K562 (cell line): ENCODE data around the gene KRTAP6-2. TPM values are rescaled to one million over a fixed set of nuclear protein-coding genes. Genes with fewer than 3 reads are reported as not detected.

ENCODE experiments used
- ATAC-seq: fragments of 200-7000 bp; cut with Tn5 transposase; 3 replicates; pipeline ENCODE4 v1.9.1; 2020; ENCODE audit warnings: moderate library complexity
- BruUV-seq: library from RNA; stranded (reverse); fragments of 400-500 nt; replicated peaks from 2 replicates; lab custom pipeline; 2021; lab: Mats Ljungman, UMichigan
- CTCF ChIA-PET: fragments of 300-600 bp; formaldehyde crosslinking; extraction: SDS; loops from one replicate; lab custom pipeline; 2021; ENCODE audit warnings: low intra/inter-chr PET ratio; lab: Yijun Ruan, JAX
- POLR2A ChIA-PET: fragments of 300-600, 350-650 bp; sonication (Branson Sonifier 250); formaldehyde crosslinking; extraction: SDS; loops from one replicate; lab custom pipeline; 2021; ENCODE audit warnings: antibody characterized with exemption, inconsistent platforms; lab: Yijun Ruan, JAX
- DNase-seq, 4 experiments: peaks; one replicate each; pipeline versions ENCODE4 v3.0.0 to v3.0.0-alpha.2; 2011 to 2018; ENCODE audit warnings: low spot score in 3 of 4, mixed read lengths in 3 of 4; ENCODE audit errors: extremely low read depth in 1 of 4
- FAIRE-seq: peaks from 2 replicates; lab custom pipeline; 2011; peaks lifted over from hg19 to GRCh38; lab: Jason Lieb, UNC
- H2AFZ ChIP-seq: 2 replicates; pipeline ENCODE4 v1.6.0; 2011; ENCODE audit warnings: low read depth, low read length, control low read depth, inconsistent platforms
- H3K27ac ChIP-seq: fragments of 200-600 bp; 3 replicates; pipeline ENCODE4 v1.8.0; 2011; ENCODE audit warnings: low read depth, mild to moderate bottlenecking, control low read depth, inconsistent platforms, low read length, moderate library complexity, mixed read lengths; ENCODE audit errors: extremely low read depth
- H3K27me3 ChIP-seq, 2 experiments: fragments of 300-600 bp in 1 of 2; 2 replicates in 1 of 2; 3 replicates in 1 of 2; pipeline versions ENCODE4 v1.6.0 to v1.8.0; 2011; ENCODE audit warnings: inconsistent platforms in 2 of 2, low read length in 2 of 2, mild to moderate bottlenecking in 1 of 2, mixed read lengths in 1 of 2, moderate library complexity in 1 of 2; ENCODE audit not compliant: control insufficient read depth in 2 of 2, insufficient read depth in 2 of 2
- H3K36me3 ChIP-seq: fragments of 300-600 bp; 3 replicates; pipeline ENCODE4 v1.8.0; 2011; ENCODE audit warnings: mild to moderate bottlenecking, low read length, inconsistent platforms; ENCODE audit not compliant: control insufficient read depth, insufficient read depth
- H3K4me1 ChIP-seq, 2 experiments: fragments of 200-600 bp in 1 of 2; replicated peaks in 1 of 2; 2 replicates in 1 of 2; 3 replicates in 1 of 2; pipeline versions ENCODE4 v1.5.1 to v1.8.0; 2011; ENCODE audit warnings: inconsistent platforms in 2 of 2, low read length in 2 of 2, mild to moderate bottlenecking in 1 of 2, mixed read lengths in 1 of 2, moderate library complexity in 1 of 2; ENCODE audit not compliant: control insufficient read depth in 2 of 2, insufficient read depth in 2 of 2
- H3K4me2 ChIP-seq: 2 replicates; pipeline ENCODE4 v1.6.1; 2011; ENCODE audit warnings: low read length, control low read depth, inconsistent platforms, mixed read lengths; ENCODE audit not compliant: insufficient read depth
- H3K4me3 ChIP-seq: fragments of 200-600 bp; sonication (generic), shearing (Covaris generic); 2 replicates; pipeline ENCODE4 v1.5.1; 2016; ENCODE audit warnings: control low read depth, inconsistent platforms
- H3K79me2 ChIP-seq: fragments of 200-600 bp; 3 replicates; pipeline ENCODE4 v1.8.0; 2011; ENCODE audit warnings: low read length, inconsistent platforms; ENCODE audit not compliant: control insufficient read depth, insufficient read depth
- H3K9ac ChIP-seq, 2 experiments: 2 replicates each; pipeline versions ENCODE4 v1.6.0 to v1.6.1; 2011; ENCODE audit warnings: low read depth in 2 of 2, low read length in 2 of 2, control low read depth in 1 of 2, inconsistent platforms in 1 of 2, mild to moderate bottlenecking in 1 of 2, mixed read lengths in 1 of 2; ENCODE audit not compliant: insufficient read depth in 1 of 2
- H3K9me1 ChIP-seq: one replicate; pipeline ENCODE4 v1.6.0; 2011; ENCODE audit warnings: inconsistent platforms, mild to moderate bottlenecking, low read length, moderate library complexity; ENCODE audit not compliant: control insufficient read depth, insufficient read depth
- H3K9me3 ChIP-seq: replicated peaks from 2 replicates; pipeline ENCODE4 v1.5.1; 2011; ENCODE audit warnings: low read depth, low read length, inconsistent platforms; ENCODE audit not compliant: control insufficient read depth, insufficient read depth
- H4K20me1 ChIP-seq: replicated peaks from 2 replicates; pipeline ENCODE4 v1.6.1; 2011; ENCODE audit warnings: low read length, inconsistent platforms, mixed read lengths; ENCODE audit not compliant: control insufficient read depth, insufficient read depth
- ATF7 ChIP-seq: fragments of 450-650 bp; IDR thresholded peaks from 2 replicates; pipeline ENCODE4 v1.7.1; 2014; ENCODE audit warnings: mild to moderate bottlenecking, moderate library complexity
- ZZZ3 ChIP-seq: fragments of 450-650 bp; IDR thresholded peaks from 2 replicates; pipeline ENCODE4 v1.6.1; 2016; ENCODE audit warnings: antibody characterized with exemption, mild to moderate bottlenecking, moderate library complexity
- WGBS: fragments of 100-300 bp; shearing (Covaris generic); methylation state at CpG from one replicate; pipeline ENCODE4 v1.1.6; 2016; ENCODE audit warnings: low coverage, mixed read lengths; ENCODE audit not compliant: insufficient coverage; ENCODE audit errors: missing lambda C conversion rate; 5-methylcytosine and 5-hydroxymethylcytosine counted together
- in situ Hi-C: fragments of 300-500 bp; cut with MboI; formaldehyde crosslinking; loops from 4 replicates; pipeline ENCODE4 v1.15.0; 2018; ENCODE audit warnings: inconsistent platforms, mixed read lengths
- intact Hi-C: fragments of 100-400 bp; cut with micrococcal nuclease; formaldehyde crosslinking; loops from 2 replicates; pipeline ENCODE4 v1.14.2; 2022
- polyA plus RNA-seq, 8 experiments: library from polyadenylated mRNA; depleted of rRNA in 4 of 8; stranded (reverse) in 5 of 8; unstranded in 3 of 8; fragments of >200 nt; fragmentation: Nextera tagmentation in 2 of 8; fragmentation: Illumina TruSeq in 1 of 8; extraction: Ambion mirVana in 2 of 8; extraction: Trizol in 1 of 8; gene quantifications; 2 replicates each; pipeline versions ENCODE4 v1.2.1 to v1.2.3, GENCODE V29; 2011 to 2014; ENCODE audit warnings: inconsistent platforms in 1 of 8, missing spikeins in 1 of 8
- total RNA-seq, 7 experiments: library from RNA; depleted of rRNA in 6 of 7; stranded (reverse); fragments of >200 nt in 6 of 7; fragmentation: Illumina TruSeq in 2 of 7; extraction: Trizol in 2 of 7; gene quantifications; 2 replicates each; pipeline versions ENCODE4 v1.2.1 to v1.2.3, GENCODE V29; 2011 to 2021; ENCODE audit warnings: low replicate concordance in 1 of 7
- TF ChIP-seq, protein P1 (sequence below): fragments of 450-650 bp; conservative IDR thresholded peaks from 2 replicates; pipeline ENCODE4 v1.6.1; 2016; ENCODE audit warnings: missing genetic modification characterization, low read depth, mild to moderate bottlenecking, control low read depth, missing compliant biosample characterization
- TF ChIP-seq, protein P2 (sequence below): IDR thresholded peaks from 2 replicates; pipeline ENCODE4 v1.6.1; 2011; ENCODE audit not compliant: insufficient read length; ENCODE audit errors: extremely low read depth

Gene KRTAP6-2
- total and polyA plus RNA-seq, 9 of the 15 experiments (the other 6 are each of a cell fraction or from before 2014, with no cell fraction given) = not detected

DNA sequence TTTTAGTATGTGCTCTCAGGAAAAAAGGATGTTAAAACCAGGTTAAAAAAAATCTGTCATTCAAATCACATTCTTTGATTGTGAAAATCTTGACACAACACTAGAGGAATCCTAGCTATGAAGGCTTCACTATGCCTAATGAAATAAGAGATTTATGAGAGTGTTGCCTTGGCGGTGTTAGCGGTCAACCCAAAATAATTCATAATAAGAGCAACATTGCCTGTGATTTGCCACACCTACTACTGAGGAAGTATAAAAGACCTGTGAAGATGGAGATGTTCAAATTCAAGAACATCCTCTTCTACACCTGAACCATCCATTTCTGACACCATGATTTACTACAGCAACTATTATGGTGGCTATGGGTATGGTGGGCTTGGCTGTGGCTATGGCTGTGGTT, 17.4 kb upstream of the KRTAP6-2 start, which contains the start of gene KRTAP20-1:
KRTAP20-1 (plus strand) TSS at position 301 of the 400 bp plus-strand sequence; CDS start at position 331, 30 bp downstream.
- intact Hi-C loops (no loop called here), in situ Hi-C loops (no loop called here)
- no peaks in the 10 kb centered on the region for H3K9me1 ChIP-seq
- no TSS peak for BruUV-seq
- H3K36me3 ChIP-seq = no peaks in the 10 kb centered on the region
- no peak for FAIRE-seq
- no peak within 1 kb of the TSS for H3K4me3 ChIP-seq
- 2% methylated on average over 2 of the region's 2 CpGs for WGBS
- no peak within 1 kb of the TSS for H3K27ac ChIP-seq
- POLR2A ChIA-PET = no interaction called here
- no peaks in the 10 kb centered on the region for H4K20me1 ChIP-seq
- H2AFZ ChIP-seq = no peak within 1 kb of the TSS
- DNase-seq = no peak
- H3K4me1 ChIP-seq = no peaks in the 10 kb centered on the region
- TF ChIP-seq ATF7 = no peak
- TF ChIP-seq, protein P1, sequence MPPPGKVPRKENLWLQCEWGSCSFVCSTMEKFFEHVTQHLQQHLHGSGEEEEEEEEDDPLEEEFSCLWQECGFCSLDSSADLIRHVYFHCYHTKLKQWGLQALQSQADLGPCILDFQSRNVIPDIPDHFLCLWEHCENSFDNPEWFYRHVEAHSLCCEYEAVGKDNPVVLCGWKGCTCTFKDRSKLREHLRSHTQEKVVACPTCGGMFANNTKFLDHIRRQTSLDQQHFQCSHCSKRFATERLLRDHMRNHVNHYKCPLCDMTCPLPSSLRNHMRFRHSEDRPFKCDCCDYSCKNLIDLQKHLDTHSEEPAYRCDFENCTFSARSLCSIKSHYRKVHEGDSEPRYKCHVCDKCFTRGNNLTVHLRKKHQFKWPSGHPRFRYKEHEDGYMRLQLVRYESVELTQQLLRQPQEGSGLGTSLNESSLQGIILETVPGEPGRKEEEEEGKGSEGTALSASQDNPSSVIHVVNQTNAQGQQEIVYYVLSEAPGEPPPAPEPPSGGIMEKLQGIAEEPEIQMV (tag) = no peak
- TF ChIP-seq, protein P2, sequence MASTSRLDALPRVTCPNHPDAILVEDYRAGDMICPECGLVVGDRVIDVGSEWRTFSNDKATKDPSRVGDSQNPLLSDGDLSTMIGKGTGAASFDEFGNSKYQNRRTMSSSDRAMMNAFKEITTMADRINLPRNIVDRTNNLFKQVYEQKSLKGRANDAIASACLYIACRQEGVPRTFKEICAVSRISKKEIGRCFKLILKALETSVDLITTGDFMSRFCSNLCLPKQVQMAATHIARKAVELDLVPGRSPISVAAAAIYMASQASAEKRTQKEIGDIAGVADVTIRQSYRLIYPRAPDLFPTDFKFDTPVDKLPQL = no peak
- TF ChIP-seq ZZZ3 = no peak
- H3K79me2 ChIP-seq = no peaks in the 10 kb centered on the region
- H3K9ac ChIP-seq = no peak within 1 kb of the TSS
- no peak within 1 kb of the TSS for H3K4me2 ChIP-seq
- peaks cover 5% of the 10 kb centered on the region; the same call in 1 of the 2 replicates for H3K9me3 ChIP-seq
- no peaks in the 10 kb centered on the region for H3K27me3 ChIP-seq
- CTCF ChIA-PET = no interaction called here
- no peak for ATAC-seq
